Body of pancreas (tissue), 4 donors: ENCODE measurements around the gene PNO1.

ENCODE experiments used
- CTCF ChIP-seq, 7 experiments: fragments of 450-650 bp in 4 of 7; fragments of 200-600 bp in 3 of 7; sonication (generic) in 3 of 7; IDR thresholded peaks; one replicate each; pipeline ENCODE4 v1.5.1; 2016 to 2019; ENCODE audit warnings: antibody characterized with exemption in 7 of 7
- POLR2A ChIP-seq, 3 donors: fragments of 450-650 bp; IDR thresholded peaks; one replicate each; pipeline ENCODE4 v1.6.1; 2016; ENCODE audit warnings: antibody characterized with exemption in 3 of 3, mild to moderate bottlenecking in 2 of 3

- no peak for TF ChIP-seq CTCF (IDR thresholded peaks at IDR 0.05)
- TF ChIP-seq POLR2A (IDR thresholded peaks at IDR 0.05) = no peak
Observed at GRCh38 chr2:68127358-68128242, 30.1 kb upstream of the PNO1 start.
